B cell (primary cell): ENCODE data around the gene LTA4H. TPM values are rescaled to one million over a fixed set of nuclear protein-coding genes. Genes with fewer than 3 reads are reported as not detected.

ENCODE experiments used
- ATAC-seq: fragments of 200-7000 bp; cut with Tn5 transposase; one replicate; pipeline ENCODE4 v1.10.0; 2021; ENCODE audit warnings: low read depth, mild to moderate bottlenecking, moderate number of reproducible peaks, moderate library complexity
- CTCF ChIA-PET: fragments of 350-600 bp; sonication (Branson Sonifier 250); formaldehyde crosslinking; loops from one replicate; lab custom pipeline; 2021; ENCODE audit warnings: antibody characterized with exemption, inconsistent platforms; lab: Charles Lee
- POLR2A ChIA-PET: fragments of 350-600 bp; sonication (Branson Sonifier 250); formaldehyde crosslinking; loops from one replicate; lab custom pipeline; 2021; ENCODE audit warnings: antibody characterized with exemption; lab: Charles Lee
- DNase-seq: peaks from one replicate; pipeline ENCODE4 v3.0.0; 2013
- H2AFZ ChIP-seq: 2 replicates; pipeline ENCODE4 v1.6.1; 2012; ENCODE audit warnings: mild to moderate bottlenecking, low read depth, low read length; ENCODE audit not compliant: insufficient read depth, poor library complexity, severe bottlenecking
- H3K27ac ChIP-seq, 2 donors: 1 replicate in 1 of 2; 2 replicates in 1 of 2; pipeline ENCODE4 v1.5.1; 2012 to 2013; ENCODE audit warnings: low read length in 2 of 2, mild to moderate bottlenecking in 2 of 2, moderate library complexity in 1 of 2
- H3K27me3 ChIP-seq, 4 experiments: fragments of 200-600 bp in 1 of 4; sonication (generic) in 1 of 4; replicated peaks in 1 of 4; 1 replicate in 2 of 4; 2 replicates in 2 of 4; pipeline versions ENCODE4 v1.6.1 to v1.7.0; 2013 to 2016; ENCODE audit warnings: low read length in 3 of 4, mild to moderate bottlenecking in 2 of 4, mixed read lengths in 1 of 4, moderate library complexity in 1 of 4; ENCODE audit not compliant: insufficient read depth in 4 of 4, control insufficient read depth in 3 of 4; ENCODE audit errors: control extremely low read depth in 1 of 4
- H3K36me3 ChIP-seq, 2 experiments: replicated peaks in 1 of 2; 1 replicate in 1 of 2; 2 replicates in 1 of 2; pipeline versions ENCODE4 v1.6.1 to v1.7.1; 2013; ENCODE audit warnings: low read length in 1 of 2; ENCODE audit not compliant: insufficient read depth in 2 of 2, control insufficient read depth in 1 of 2; ENCODE audit errors: control extremely low read depth in 1 of 2, extremely low read depth in 1 of 2
- H3K4me1 ChIP-seq, 2 donors: fragments of 200-600 bp in 1 of 2; sonication (generic) in 1 of 2; 1 replicate in 1 of 2; 2 replicates in 1 of 2; pipeline versions ENCODE4 v1.5.1 to v1.6.1; 2013 to 2017; ENCODE audit warnings: low read length in 2 of 2; ENCODE audit not compliant: control insufficient read depth in 2 of 2, insufficient read depth in 2 of 2
- H3K4me2 ChIP-seq: replicated peaks from 2 replicates; pipeline ENCODE3; 2012; ENCODE audit warnings: mild to moderate bottlenecking, low read depth, low read length; ENCODE audit not compliant: poor library complexity, severe bottlenecking
- H3K4me3 ChIP-seq, 5 experiments: fragments of 200-600 bp in 1 of 5; sonication (generic) in 1 of 5; 1 replicate in 3 of 5; 2 replicates in 2 of 5; pipeline versions ENCODE4 v1.5.1 to v1.7.0; 2011 to 2016; ENCODE audit warnings: low read length in 4 of 5, mild to moderate bottlenecking in 4 of 5, low read depth in 2 of 5, control low read depth in 1 of 5, moderate library complexity in 1 of 5; ENCODE audit not compliant: insufficient read depth in 1 of 5; ENCODE audit errors: control extremely low read depth in 1 of 5, extremely low read depth in 1 of 5
- H3K79me2 ChIP-seq: fragments of 200-600 bp; sonication (generic); one replicate; pipeline ENCODE4 v1.6.0; 2016; ENCODE audit warnings: low read length; ENCODE audit not compliant: control insufficient read depth, insufficient read depth
- H3K9ac ChIP-seq: fragments of 200-600 bp; sonication (generic); 2 replicates; pipeline ENCODE4 v1.6.1; 2017; ENCODE audit warnings: mild to moderate bottlenecking, low read length, moderate library complexity
- H3K9me3 ChIP-seq, 3 donors: one replicate each; pipeline versions ENCODE4 v1.6.1 to v1.7.1; 2013; ENCODE audit warnings: low read length in 2 of 3; ENCODE audit not compliant: control insufficient read depth in 2 of 3, insufficient read depth in 1 of 3; ENCODE audit errors: control extremely low read depth in 1 of 3
- H4K20me1 ChIP-seq: 2 replicates; pipeline ENCODE4 v1.6.0; 2012; ENCODE audit warnings: mild to moderate bottlenecking, low read length; ENCODE audit not compliant: insufficient read depth, control insufficient read depth, poor library complexity, severe bottlenecking
- H3K27ac Mint-ChIP-seq: one replicate; pipeline ENCODE4 v1.8.0; 2021; ENCODE audit warnings: mixed read lengths
- H3K27me3 Mint-ChIP-seq: one replicate; pipeline ENCODE4 v1.8.0; 2021; ENCODE audit warnings: mixed read lengths
- H3K4me1 Mint-ChIP-seq: one replicate; pipeline ENCODE4 v1.8.0; 2021; ENCODE audit warnings: mixed read lengths
- H3K4me3 Mint-ChIP-seq: one replicate; pipeline ENCODE4 v1.8.0; 2021; ENCODE audit warnings: mixed read lengths
- H3K9me3 Mint-ChIP-seq: one replicate; pipeline ENCODE4 v1.8.0; 2022; ENCODE audit warnings: mixed read lengths; ENCODE audit not compliant: insufficient read depth
- CTCF ChIP-seq: fragments of 200-600 bp; IDR thresholded peaks from one replicate; pipeline ENCODE4 v1.8.0; 2022; ENCODE audit warnings: antibody characterized with exemption, mild to moderate bottlenecking
- EZH2 ChIP-seq: IDR thresholded peaks from 2 replicates; pipeline ENCODE4 v1.6.1; 2012; ENCODE audit warnings: borderline replicate concordance, low read depth, mild to moderate bottlenecking, moderate library complexity, low read length; ENCODE audit not compliant: insufficient read depth, poor library complexity, severe bottlenecking
- WGBS: methylation state at CpG from one replicate; pipeline ENCODE4 v1.1.5; 2013; ENCODE audit warnings: missing lambda C conversion rate; ENCODE audit not compliant: insufficient coverage; 5-methylcytosine and 5-hydroxymethylcytosine counted together
- intact Hi-C: fragments of 100-400 bp; cut with micrococcal nuclease; formaldehyde crosslinking; loops from one replicate; pipeline ENCODE4 v1.10.0; 2022
- polyA plus RNA-seq: library from polyadenylated mRNA; depleted of rRNA; stranded (reverse); fragments of >200 nt; gene quantifications from 2 replicates; pipeline ENCODE4 v1.2.3, GENCODE V29; 2012
- total RNA-seq, 2 donors: library from RNA; stranded (reverse); fragments of 120-200 nt in 1 of 2; gene quantifications; 1 replicate in 1 of 2; 2 replicates in 1 of 2; pipeline versions ENCODE4 v1.2.3 to v1.2.4, GENCODE V29; 2013 to 2022

The LTA4H gene
- total and polyA plus RNA-seq, 2 donors (not counting 1 experiment from before 2014, with no cell fraction given), result 153 to 167 TPM

GRCh38 chr12:96064966-96065365, 29.6 kb upstream of the LTA4H start:
- H3K27me3 Mint-ChIP-seq, result no peaks in the 10 kb centered on the region
- Histone ChIP-seq H3K79me2 (no peaks in the 10 kb centered on the region), H3K9ac (no peak overlapping the region), H2AFZ (no peak overlapping the region), H3K27me3 (no peaks in the 10 kb centered on the region), H4K20me1 (no peaks in the 10 kb centered on the region), H3K9me3 (peaks cover 0 to 4% (median 0%) of the 10 kb centered on the region in 3 donors), H3K4me1 (peaks cover 21 to 32% of the 10 kb centered on the region in 2 donors), H3K27ac (no peak overlapping the region), H3K36me3 (no peaks in the 10 kb centered on the region), H3K4me3 (no peak overlapping the region), H3K4me2 (no peak overlapping the region)
- peaks cover 25% of the 10 kb centered on the region for H3K4me1 Mint-ChIP-seq
- intact Hi-C loops, result no loop called here
- 96% methylated on average over 4 of the region's 5 CpGs for WGBS
- H3K4me3 Mint-ChIP-seq, result no peak overlapping the region
- no peak for ATAC-seq
- no peak for TF ChIP-seq CTCF
- TF ChIP-seq EZH2, result no peak
- CTCF ChIA-PET, result interaction anchor here (0.6 to 5.2 kb wide), 6 partner anchors 9 to 452 kb away, joined by 3 to 56 read pairs (median 5); partner anchors contain the start of gene CFAP54
- DNase-seq, result no peak
- no peak overlapping the region for H3K27ac Mint-ChIP-seq
- POLR2A ChIA-PET, result interaction anchor here (0.5 kb wide), 1 partner anchor 41 kb away, joined by 4 read pairs; no protein-coding TSS in a partner anchor
- no peaks in the 10 kb centered on the region for H3K9me3 Mint-ChIP-seq

- Histone ChIP-seq H3K9ac (no peak overlapping the region), H3K4me2 (no peak overlapping the region), H3K9me3 (peaks cover 0 to 4% (median 0%) of the 10 kb centered on the region in 3 donors), H3K27me3 (no peaks in the 10 kb centered on the region), H4K20me1 (no peaks in the 10 kb centered on the region), H3K79me2 (no peaks in the 10 kb centered on the region), H3K4me3 (no peak overlapping the region), H3K4me1 (peaks cover 21 to 32% of the 10 kb centered on the region in 2 donors), H2AFZ (no peak overlapping the region), H3K27ac (no peak overlapping the region), H3K36me3 (no peaks in the 10 kb centered on the region)
- intact Hi-C loops, result no loop called here
- Mint-ChIP-seq H3K27me3 (no peaks in the 10 kb centered on the region), H3K9me3 (no peaks in the 10 kb centered on the region), H3K4me3 (no peak overlapping the region), H3K27ac (no peak overlapping the region), H3K4me1 (peaks cover 25% of the 10 kb centered on the region)
- TF ChIP-seq CTCF (no peak), EZH2 (no peak)
- ChIA-PET CTCF (interaction anchor here (1.1 to 5.2 kb wide), 5 partner anchors 146 to 452 kb away, joined by 3 to 56 read pairs (median 5); partner anchors contain the start of gene CFAP54), POLR2A (no interaction called here)
- no peak for ATAC-seq
- WGBS, result 60% methylated on average over 1 of the region's 2 CpGs
- DNase-seq, result no peak
Measured at GRCh38 chr12:96064271-96064670, 28.9 kb upstream of the LTA4H start.
